ENCODE results near the gene MN1. TPM values are rescaled to one million over a fixed set of nuclear protein-coding genes. Genes with fewer than 3 reads are reported as not detected.

The MN1 gene
- total RNA-seq, result 0.07 TPM in 1 of 2 replicates, not detected in the other

GRCh38 chr22:27801616-27802345 lies at the start of gene MN1:
Gene MN1, minus strand, starts transcription at chr22:27801756. Its CDS starts 1,213 bp downstream, at chr22:27800543.
- intact Hi-C loops (cut with micrococcal nuclease), result loop anchor here (5.0 kb wide), 2 partner anchors 1044 to 1319 kb away; partner anchors contain the start of genes HPS4 and SRRD
- Mint-ChIP-seq H3K4me3 (peak within 1 kb of the TSS; percentile 85), H3K36me3 (ENCODE audit: low read depth) (no peaks in the 10 kb centered on the region), H3K27ac (no peak within 1 kb of the TSS), H3K27me3 (peaks cover 27% of the 10 kb centered on the region), H3K4me1 (peaks cover 12% of the 10 kb centered on the region), H3K9me3 (no peaks in the 10 kb centered on the region)
- no peak for TF ChIP-seq CTCF (IDR thresholded peaks at IDR 0.05)
- CTCF ChIA-PET, result no interaction called here
- POLR2A ChIA-PET, result no interaction called here
- peak; percentile 71 for ATAC-seq (ENCODE audit: low read depth)
- DNase-seq, result peak; percentile 40

GRCh38 chr22:27850000-27850521 lies 48.5 kb upstream of the MN1 start:
- Mint-ChIP-seq H3K4me3 (no peak overlapping the region), H3K9me3 (no peaks in the 10 kb centered on the region), H3K27ac (no peak overlapping the region), H3K27me3 (no peaks in the 10 kb centered on the region), H3K4me1 (no peaks in the 10 kb centered on the region), H3K36me3 (ENCODE audit: low read depth) (peaks cover 81% of the 10 kb centered on the region)
- intact Hi-C loops (cut with micrococcal nuclease), result no loop called here
- ATAC-seq (ENCODE audit: low read depth) (no peak), DNase-seq (no peak)
- CTCF ChIA-PET, result interaction anchor here (1.5 kb wide), 1 partner anchor 32 kb away, joined by 4 read pairs; no protein-coding TSS in a partner anchor
- POLR2A ChIA-PET, result no interaction called here
- no peak for TF ChIP-seq CTCF (IDR thresholded peaks at IDR 0.05)

GRCh38 chr22:27848005-27848404 lies 46.4 kb upstream of the MN1 start:
- TF ChIP-seq CTCF (IDR thresholded peaks at IDR 0.05), result no peak
- ChIA-PET CTCF (no interaction called here), POLR2A (no interaction called here)
- no peak for DNase-seq
- H3K4me3 Mint-ChIP-seq, result no peak overlapping the region
- no peak overlapping the region for H3K27ac Mint-ChIP-seq
- H3K36me3 Mint-ChIP-seq (ENCODE audit: low read depth), result peaks cover 69% of the 10 kb centered on the region
- ATAC-seq (ENCODE audit: low read depth), result no peak
- H3K4me1 Mint-ChIP-seq, result no peaks in the 10 kb centered on the region
- intact Hi-C loops (cut with micrococcal nuclease), result no loop called here
- H3K27me3 Mint-ChIP-seq, result no peaks in the 10 kb centered on the region
- no peaks in the 10 kb centered on the region for H3K9me3 Mint-ChIP-seq

GRCh38 chr22:27846910-27847309 lies 45.4 kb upstream of the MN1 start:
- no peak overlapping the region for H3K27ac Mint-ChIP-seq
- ATAC-seq (ENCODE audit: low read depth) (no peak), DNase-seq (no peak)
- ChIA-PET CTCF (no interaction called here), POLR2A (no interaction called here)
- peaks cover 63% of the 10 kb centered on the region for H3K36me3 Mint-ChIP-seq (ENCODE audit: low read depth)
- intact Hi-C loops (cut with micrococcal nuclease), result no loop called here
- no peak for TF ChIP-seq CTCF (IDR thresholded peaks at IDR 0.05)
- H3K27me3 Mint-ChIP-seq, result no peaks in the 10 kb centered on the region
- no peaks in the 10 kb centered on the region for H3K9me3 Mint-ChIP-seq
- H3K4me3 Mint-ChIP-seq, result no peak overlapping the region
- no peaks in the 10 kb centered on the region for H3K4me1 Mint-ChIP-seq

GRCh38 chr22:27846248-27846757 lies 44.7 kb upstream of the MN1 start:
- no peak for DNase-seq
- no peak overlapping the region for H3K27ac Mint-ChIP-seq
- POLR2A ChIA-PET, result no interaction called here
- no peaks in the 10 kb centered on the region for H3K9me3 Mint-ChIP-seq
- no peaks in the 10 kb centered on the region for H3K4me1 Mint-ChIP-seq
- peaks cover 61% of the 10 kb centered on the region for H3K36me3 Mint-ChIP-seq (ENCODE audit: low read depth)
- no peak for ATAC-seq (ENCODE audit: low read depth)
- TF ChIP-seq CTCF (IDR thresholded peaks at IDR 0.05), result no peak
- H3K4me3 Mint-ChIP-seq, result no peak overlapping the region
- H3K27me3 Mint-ChIP-seq, result no peaks in the 10 kb centered on the region
- CTCF ChIA-PET, result no interaction called here
- intact Hi-C loops (cut with micrococcal nuclease), result no loop called here

All from activated B cell treated with CpG ODN at 0.5 μM for 24 hours (primary cell).